ENCODE results near the gene SKI. TPM values are rescaled to one million over a fixed set of nuclear protein-coding genes. Genes with fewer than 3 reads are reported as not detected.

Gene SKI
- total RNA-seq, 2 donors from 2014 or later, result 16.5 to 42.7 TPM

DNA sequence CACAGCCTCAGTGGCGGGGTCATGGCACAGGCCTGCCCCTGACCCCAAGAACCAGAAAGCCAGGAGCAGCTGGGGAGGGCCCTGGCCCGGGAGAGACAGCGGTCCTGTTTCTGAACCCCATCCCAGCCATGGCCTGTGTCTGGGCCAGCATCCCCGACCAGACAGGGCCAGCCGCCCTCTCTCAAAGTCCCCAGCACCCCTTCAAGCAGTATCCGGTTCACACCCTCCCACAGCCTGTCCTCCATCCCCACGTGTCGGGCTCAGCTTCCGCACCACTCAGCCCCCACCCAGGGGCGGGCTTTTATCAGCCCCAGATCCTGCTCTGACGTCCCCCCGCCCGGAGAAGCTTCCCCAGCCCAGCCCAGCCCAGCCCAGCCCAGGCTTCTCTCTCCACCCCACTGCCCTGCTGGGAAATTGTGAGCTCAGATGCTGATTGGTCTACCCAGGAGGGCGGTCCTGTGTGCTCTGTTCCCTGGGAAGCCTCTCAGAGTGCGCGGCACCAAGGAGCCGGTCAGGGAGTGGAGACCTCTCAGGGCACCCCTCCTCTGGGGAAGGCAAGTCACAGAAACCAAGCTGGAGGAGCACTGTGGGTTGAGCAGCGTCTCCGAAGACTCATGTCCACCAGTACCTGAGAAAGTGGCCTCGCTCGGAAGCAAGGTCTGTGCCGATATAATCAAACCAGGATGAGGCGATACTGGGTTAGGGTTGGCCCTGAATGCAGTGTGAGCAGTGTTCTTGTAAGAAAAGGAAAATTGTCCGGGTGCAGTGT is 28.9 kb upstream of the SKI start:
- peak; percentile 94 for DNase-seq (ENCODE audit: low spot score)
- H3K27ac Mint-ChIP-seq, result peak overlapping the region; percentile 78 to 94
- no peaks in the 10 kb centered on the region for H3K36me3 Mint-ChIP-seq
- H3K4me1 Mint-ChIP-seq (ENCODE audit: low read depth in 2 of 2), result peaks cover 7 to 14% of the 10 kb centered on the region in 2 donors
- no peaks in the 10 kb centered on the region for H3K9me3 Mint-ChIP-seq
- H3K27me3 Mint-ChIP-seq, result no peaks in the 10 kb centered on the region
- peak overlapping the region; percentile 92 for H3K4me3 Mint-ChIP-seq
- ATAC-seq, result peak; percentile 84 to 86

- no peak overlapping the region for H3K4me3 Mint-ChIP-seq
- H3K36me3 Mint-ChIP-seq, result no peaks in the 10 kb centered on the region
- H3K27ac Mint-ChIP-seq, result peak overlapping the region in 1 of 2 donors; percentile 78
- DNase-seq (ENCODE audit: low spot score) (no peak), ATAC-seq (no peak)
- no peaks in the 10 kb centered on the region for H3K27me3 Mint-ChIP-seq
- H3K9me3 Mint-ChIP-seq, result no peaks in the 10 kb centered on the region
- peaks cover 7 to 14% of the 10 kb centered on the region in 2 donors for H3K4me1 Mint-ChIP-seq (ENCODE audit: low read depth in 2 of 2)
Measured at GRCh38 chr1:2200308-2200943, 27.7 kb upstream of the SKI start.

DNA sequence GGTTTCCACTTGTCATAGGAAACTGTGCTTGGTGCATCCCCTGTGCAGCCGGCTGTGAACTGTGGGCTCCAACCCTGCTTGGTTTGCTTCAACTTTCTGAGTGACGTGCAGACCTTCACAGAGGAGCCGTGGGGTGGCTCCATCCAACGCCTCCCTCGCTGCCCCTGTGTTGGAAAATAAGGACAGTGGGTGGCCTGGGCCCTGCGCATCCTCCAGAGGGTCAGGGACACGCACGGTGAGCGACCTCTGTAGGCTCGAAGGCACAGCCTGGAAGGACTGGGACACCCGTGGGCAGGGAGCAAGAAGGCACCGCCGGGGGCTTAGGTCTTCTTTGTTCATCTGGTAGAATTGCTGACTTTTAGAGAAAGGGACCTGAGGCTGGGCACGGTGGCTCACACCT is 27.1 kb upstream of the SKI start:
- H3K36me3 Mint-ChIP-seq, result no peaks in the 10 kb centered on the region
- ATAC-seq (no peak), DNase-seq (ENCODE audit: low spot score) (no peak)
- H3K4me3 Mint-ChIP-seq, result no peak overlapping the region
- H3K4me1 Mint-ChIP-seq (ENCODE audit: low read depth in 2 of 2), result peaks cover 7 to 14% of the 10 kb centered on the region in 2 donors
- no peak overlapping the region for H3K27ac Mint-ChIP-seq
- H3K27me3 Mint-ChIP-seq, result no peaks in the 10 kb centered on the region
- no peaks in the 10 kb centered on the region for H3K9me3 Mint-ChIP-seq

GRCh38 chr1:2202008-2202575 is 26.0 kb upstream of the SKI start:
- Mint-ChIP-seq H3K9me3 (no peaks in the 10 kb centered on the region), H3K27ac (no peak overlapping the region), H3K27me3 (no peaks in the 10 kb centered on the region), H3K36me3 (no peaks in the 10 kb centered on the region), H3K4me3 (no peak overlapping the region), H3K4me1 (ENCODE audit: low read depth in 2 of 2) (peaks cover 7 to 14% of the 10 kb centered on the region in 2 donors)
- no peak for ATAC-seq
- DNase-seq (ENCODE audit: low spot score), result no peak

DNA sequence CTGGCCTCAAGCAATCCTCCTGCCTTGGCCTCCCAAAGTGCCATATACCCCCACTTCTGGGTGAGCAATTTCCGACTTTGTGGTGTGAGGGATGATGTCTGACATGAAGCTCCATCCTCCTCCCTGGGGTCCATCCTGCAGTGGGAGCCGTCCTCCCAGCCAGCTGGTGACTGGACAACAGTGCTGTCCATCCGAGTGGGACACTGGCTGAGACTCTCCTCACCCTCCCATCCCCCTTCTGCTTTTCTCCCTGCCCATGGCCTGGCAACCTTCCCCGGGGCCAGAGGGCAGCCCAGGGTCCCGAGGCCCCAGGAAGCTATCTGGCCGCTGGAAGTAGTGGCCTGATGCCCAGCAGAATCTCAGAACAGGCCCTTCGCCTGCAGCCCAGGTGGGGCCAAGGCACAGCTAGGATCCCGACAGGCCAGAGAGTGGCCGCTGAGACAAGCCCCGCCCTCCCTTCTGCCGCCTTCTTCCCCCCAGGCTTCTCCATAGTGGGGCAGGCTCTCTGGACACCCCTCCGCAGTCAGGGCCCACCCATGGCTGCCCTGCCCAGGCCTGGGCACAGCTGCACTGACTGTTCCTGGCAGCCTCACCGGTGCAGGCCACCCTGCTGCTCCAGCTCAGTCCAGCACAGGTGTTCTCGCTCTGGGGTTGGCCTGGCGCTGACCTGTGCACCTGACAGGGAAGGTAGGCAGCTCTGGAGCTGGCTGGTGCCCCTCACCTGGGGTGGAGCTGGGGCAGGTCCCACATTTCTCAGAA is 25.1 kb upstream of the SKI start:
- Mint-ChIP-seq H3K27me3 (no peaks in the 10 kb centered on the region), H3K27ac (no peak overlapping the region), H3K4me1 (ENCODE audit: low read depth in 2 of 2) (peaks cover 7 to 14% of the 10 kb centered on the region in 2 donors), H3K4me3 (no peak overlapping the region), H3K9me3 (no peaks in the 10 kb centered on the region), H3K36me3 (no peaks in the 10 kb centered on the region)
- no peak for ATAC-seq
- no peak for DNase-seq (ENCODE audit: low spot score)

GRCh38 chr1:2203671-2204414 is 24.3 kb upstream of the SKI start:
- no peaks in the 10 kb centered on the region for H3K36me3 Mint-ChIP-seq
- H3K4me3 Mint-ChIP-seq, result no peak overlapping the region

GRCh38 chr1:2204415-2205190 is 23.5 kb upstream of the SKI start:
- ATAC-seq (peak; percentile 54 to 72), DNase-seq (ENCODE audit: low spot score) (no peak)
- no peak overlapping the region for H3K4me3 Mint-ChIP-seq
- no peak overlapping the region for H3K27ac Mint-ChIP-seq
- H3K36me3 Mint-ChIP-seq, result no peaks in the 10 kb centered on the region
- peaks cover 3 to 4% of the 10 kb centered on the region in 2 donors for H3K4me1 Mint-ChIP-seq (ENCODE audit: low read depth in 2 of 2)
- H3K27me3 Mint-ChIP-seq, result no peaks in the 10 kb centered on the region
- H3K9me3 Mint-ChIP-seq, result no peaks in the 10 kb centered on the region

More at GRCh38 chr1:2203671-2204414, 24.3 kb upstream of the SKI start:
- no peaks in the 10 kb centered on the region for H3K9me3 Mint-ChIP-seq
- H3K27me3 Mint-ChIP-seq, result no peaks in the 10 kb centered on the region
- H3K4me1 Mint-ChIP-seq (ENCODE audit: low read depth in 2 of 2), result peaks cover 7 to 11% of the 10 kb centered on the region in 2 donors
- H3K27ac Mint-ChIP-seq, result no peak overlapping the region
- ATAC-seq (no peak), DNase-seq (ENCODE audit: low spot score) (no peak)

DNA sequence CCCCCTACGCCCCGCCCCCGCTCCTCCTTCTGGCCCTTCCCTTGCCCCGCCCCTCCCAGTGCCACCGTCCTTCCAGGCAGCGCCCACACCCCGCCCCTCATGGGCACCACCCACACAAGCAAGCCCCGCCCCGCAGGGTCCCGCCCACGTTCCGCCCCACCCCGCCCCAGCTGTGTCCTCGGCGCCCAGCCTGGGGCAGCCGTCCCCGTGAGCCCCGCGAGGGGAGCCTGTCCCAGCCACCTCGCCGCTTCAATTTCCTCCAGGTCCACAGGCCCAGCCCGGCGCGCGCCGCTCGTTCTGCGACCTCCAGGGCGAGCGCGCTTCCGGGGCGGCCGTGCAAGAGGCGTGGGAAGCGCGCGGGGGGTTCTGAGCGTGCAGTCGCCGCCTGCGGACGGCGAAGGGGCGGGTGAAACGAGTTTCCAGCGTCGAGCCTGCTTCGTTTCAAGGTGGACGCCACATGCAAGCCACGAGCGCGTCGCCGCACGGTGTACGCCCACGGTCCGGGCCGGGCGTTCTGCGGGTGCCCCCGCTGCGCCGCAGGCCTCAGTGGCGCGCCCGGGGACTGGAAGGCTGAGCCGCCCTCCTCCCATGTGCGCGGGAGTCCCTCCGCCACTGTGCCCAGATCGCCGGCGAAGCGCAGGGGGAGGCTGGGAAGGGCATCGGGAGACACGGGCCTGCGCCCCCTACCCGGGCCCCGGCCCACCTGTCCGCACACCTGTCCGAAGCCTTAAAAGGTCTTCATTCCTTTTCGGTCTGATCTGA is 22.7 kb upstream of the SKI start:
- H3K27me3 Mint-ChIP-seq, result no peaks in the 10 kb centered on the region
- H3K36me3 Mint-ChIP-seq, result no peaks in the 10 kb centered on the region
- peak; percentile 94 to 95 for ATAC-seq
- DNase-seq (ENCODE audit: low spot score), result peak; percentile 95
- H3K27ac Mint-ChIP-seq, result no peak overlapping the region
- peak overlapping the region; percentile 52 for H3K4me3 Mint-ChIP-seq
- no peaks in the 10 kb centered on the region for H3K4me1 Mint-ChIP-seq (ENCODE audit: low read depth in 2 of 2)
- no peaks in the 10 kb centered on the region for H3K9me3 Mint-ChIP-seq

- ATAC-seq, result no peak
- Mint-ChIP-seq H3K9me3 (no peaks in the 10 kb centered on the region), H3K27ac (no peak overlapping the region), H3K4me1 (ENCODE audit: low read depth in 2 of 2) (no peaks in the 10 kb centered on the region), H3K27me3 (no peaks in the 10 kb centered on the region), H3K36me3 (no peaks in the 10 kb centered on the region), H3K4me3 (no peak overlapping the region)
- DNase-seq (ENCODE audit: low spot score), result no peak
Measured at GRCh38 chr1:2206813-2207487, 21.2 kb upstream of the SKI start.

- H3K4me3 Mint-ChIP-seq, result no peak overlapping the region
- no peaks in the 10 kb centered on the region for H3K9me3 Mint-ChIP-seq
- ATAC-seq (no peak), DNase-seq (ENCODE audit: low spot score) (no peak)
- no peaks in the 10 kb centered on the region for H3K27me3 Mint-ChIP-seq
- no peaks in the 10 kb centered on the region for H3K36me3 Mint-ChIP-seq
- H3K27ac Mint-ChIP-seq, result no peak overlapping the region
- no peaks in the 10 kb centered on the region for H3K4me1 Mint-ChIP-seq (ENCODE audit: low read depth in 2 of 2)
Measured at GRCh38 chr1:2208309-2209239, 19.5 kb upstream of the SKI start.

Data from natural killer cell treated with Interleukin-12 subunit alpha and Interleukin-12 subunit beta and Interleukin-15 and Interleukin-18, amount 100 ng/mL, for 72 hours (primary cell).